Calu3 (cell line): ENCODE data around the gene HLA-B. TPM values are rescaled to one million over a fixed set of nuclear protein-coding genes. Genes with fewer than 3 reads are reported as not detected.
"Not testable (repeated sequence)": the region's sequence is repeated elsewhere in the genome, so short reads cannot be mapped to it uniquely, and the experiment has no call there.

Experiments
- Bru-seq: library from RNA; stranded (reverse); fragments of 400-500 nt; gene quantifications from one replicate; lab custom pipeline; 2021; lab: Mats Ljungman, UMichigan
- BruChase-seq, 2 experiments: library from RNA; stranded (reverse); fragments of 400-500 nt; gene quantifications; one replicate each; lab custom pipeline; 2021; lab: Mats Ljungman, UMichigan
- BruUV-seq: library from RNA; stranded (reverse); fragments of 400-500 nt; replicated peaks from 2 replicates; lab custom pipeline; 2021; lab: Mats Ljungman, UMichigan
- CTCF ChIA-PET: fragments of 300-600 bp; sonication (Branson Sonifier 250); formaldehyde crosslinking; loops from one replicate; lab custom pipeline; 2022; ENCODE audit warnings: antibody characterized with exemption; lab: Charles Lee
- DNase-seq: peaks from one replicate; pipeline ENCODE4 v3.0.0; 2022
- H3K27ac Mint-ChIP-seq: one replicate; pipeline ENCODE4 v1.8.0; 2022; ENCODE audit warnings: mixed read lengths; ENCODE audit not compliant: unreplicated experiment
- H3K27me3 Mint-ChIP-seq: one replicate; pipeline ENCODE4 v1.8.0; 2022; ENCODE audit warnings: mixed read lengths; ENCODE audit not compliant: unreplicated experiment
- H3K36me3 Mint-ChIP-seq: one replicate; pipeline ENCODE4 v1.8.0; 2022; ENCODE audit warnings: mild to moderate bottlenecking, moderate library complexity, mixed read lengths; ENCODE audit not compliant: insufficient read depth, unreplicated experiment
- H3K4me1 Mint-ChIP-seq: one replicate; pipeline ENCODE4 v1.8.0; 2022; ENCODE audit warnings: mild to moderate bottlenecking, low read depth, mixed read lengths; ENCODE audit not compliant: unreplicated experiment
- H3K4me3 Mint-ChIP-seq: one replicate; pipeline ENCODE4 v1.8.0; 2022; ENCODE audit warnings: mild to moderate bottlenecking, low read depth, moderate library complexity, mixed read lengths; ENCODE audit not compliant: unreplicated experiment
- H3K9me3 Mint-ChIP-seq: one replicate; pipeline ENCODE4 v1.8.0; 2022; ENCODE audit warnings: low read depth, mixed read lengths; ENCODE audit not compliant: unreplicated experiment
- intact Hi-C: fragments of 100-400 bp; cut with micrococcal nuclease; formaldehyde crosslinking; loops from one replicate; pipeline ENCODE4 v1.10.0; 2022; ENCODE audit not compliant: unreplicated experiment
- long read RNA-seq: library from polyadenylated mRNA; stranded (forward); transcript quantifications from one replicate; pipeline ENCODE4 v2.0.0, GENCODE V29; 2022
- total RNA-seq: library from RNA; stranded (reverse); gene quantifications from 2 replicates; pipeline ENCODE4 v1.2.3, GENCODE V29; 2022
- TF ChIP-seq, protein P1 (sequence below): fragments of 200-600 bp; IDR thresholded peaks from one replicate; pipeline ENCODE4 v1.8.0; 2022; ENCODE audit warnings: antibody characterized with exemption; ENCODE audit not compliant: unreplicated experiment

HLA-B gene
- total RNA-seq (1,078 and 2,594 TPM in 2 replicates), Bru-seq, nascent RNA (percentile 51 among the genes with signal in this experiment), BruChase-seq, experiment 1, labeled RNA remaining after a 6-hour chase (percentile 66 among the genes with signal in this experiment), BruChase-seq, experiment 2, labeled RNA remaining after a 2-hour chase (percentile 46 among the genes with signal in this experiment)
- long read RNA-seq, transcript HLA-B-249 (8 exons, 1,547 nt) = major isoform, 1,326 of 1,742 reads
- long read RNA-seq, transcript HLA-B-254 (3 exons, 917 nt) = minor isoform, 8 of 1,742 reads
- long read RNA-seq, partial matches to known transcripts = 314 of 1,742 reads
- long read RNA-seq, other reads (novel, unspliced or antisense) = 92 of 1,742 reads

DNA sequence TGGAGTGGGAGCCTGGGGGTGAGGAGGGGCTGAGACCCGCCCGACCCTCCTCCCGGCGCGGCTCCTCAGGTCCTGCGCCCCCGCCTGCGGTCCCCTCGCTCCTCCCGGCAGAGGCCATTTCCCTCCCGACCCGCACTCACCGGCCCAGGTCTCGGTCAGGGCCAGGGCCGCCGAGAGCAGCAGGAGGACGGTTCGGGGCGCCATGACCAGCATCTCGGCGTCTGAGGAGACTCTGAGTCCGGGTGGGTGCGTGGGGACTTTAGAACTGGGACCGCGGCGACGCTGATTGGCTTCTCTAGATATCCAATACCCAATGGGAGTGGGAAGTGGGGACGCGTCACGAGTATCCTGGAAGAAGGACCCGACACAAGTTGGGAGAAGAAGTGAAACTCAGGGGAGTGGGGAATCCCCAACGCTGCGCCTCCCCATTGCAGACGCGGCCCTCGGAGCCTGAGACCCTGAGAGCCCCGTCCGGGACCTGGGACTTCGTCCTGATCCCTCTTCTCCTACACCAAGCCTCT, at the start of gene HLA-B:
Gene HLA-B, minus strand, starts transcription at position 234 of the 521 bp plus-strand sequence. Its CDS starts 21 bp downstream, at position 213.
- peak; percentile 82 for DNase-seq
- H3K4me3 Mint-ChIP-seq = peak within 1 kb of the TSS; percentile 80
- TF ChIP-seq, protein P1, sequence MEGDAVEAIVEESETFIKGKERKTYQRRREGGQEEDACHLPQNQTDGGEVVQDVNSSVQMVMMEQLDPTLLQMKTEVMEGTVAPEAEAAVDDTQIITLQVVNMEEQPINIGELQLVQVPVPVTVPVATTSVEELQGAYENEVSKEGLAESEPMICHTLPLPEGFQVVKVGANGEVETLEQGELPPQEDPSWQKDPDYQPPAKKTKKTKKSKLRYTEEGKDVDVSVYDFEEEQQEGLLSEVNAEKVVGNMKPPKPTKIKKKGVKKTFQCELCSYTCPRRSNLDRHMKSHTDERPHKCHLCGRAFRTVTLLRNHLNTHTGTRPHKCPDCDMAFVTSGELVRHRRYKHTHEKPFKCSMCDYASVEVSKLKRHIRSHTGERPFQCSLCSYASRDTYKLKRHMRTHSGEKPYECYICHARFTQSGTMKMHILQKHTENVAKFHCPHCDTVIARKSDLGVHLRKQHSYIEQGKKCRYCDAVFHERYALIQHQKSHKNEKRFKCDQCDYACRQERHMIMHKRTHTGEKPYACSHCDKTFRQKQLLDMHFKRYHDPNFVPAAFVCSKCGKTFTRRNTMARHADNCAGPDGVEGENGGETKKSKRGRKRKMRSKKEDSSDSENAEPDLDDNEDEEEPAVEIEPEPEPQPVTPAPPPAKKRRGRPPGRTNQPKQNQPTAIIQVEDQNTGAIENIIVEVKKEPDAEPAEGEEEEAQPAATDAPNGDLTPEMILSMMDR = no peak
- CTCF ChIA-PET = interaction anchor here (0.8 kb wide), 1 partner anchor 11 kb away, joined by 3 read pairs; no protein-coding TSS in a partner anchor
- peaks cover 66% of the 10 kb centered on the region for H3K27me3 Mint-ChIP-seq
- H3K27ac Mint-ChIP-seq = peak within 1 kb of the TSS; percentile 75
- intact Hi-C loops = no loop called here
- no TSS peak for BruUV-seq
- H3K9me3 Mint-ChIP-seq = peaks cover 3% of the 10 kb centered on the region
- H3K36me3 Mint-ChIP-seq = peaks cover 37% of the 10 kb centered on the region
- H3K4me1 Mint-ChIP-seq = no peaks in the 10 kb centered on the region

DNA sequence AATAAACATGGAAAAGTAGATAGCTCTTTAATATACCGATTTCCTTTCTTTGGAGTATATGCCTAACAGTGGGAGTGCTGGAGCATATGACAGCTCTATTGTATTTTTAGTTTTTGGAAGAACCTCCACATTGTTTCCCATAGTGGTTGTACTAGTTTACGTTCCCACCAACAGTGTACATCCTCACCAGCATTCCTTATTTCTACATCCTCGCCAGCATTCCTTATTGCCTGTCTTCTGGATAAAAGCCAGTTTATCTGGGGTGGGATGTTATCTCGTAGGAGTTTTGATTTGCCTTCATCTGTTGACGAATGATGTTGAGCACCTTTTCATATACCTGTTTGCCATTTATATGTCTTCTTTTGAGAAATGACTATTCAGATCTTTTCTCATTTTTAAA, 49.0 kb upstream of the HLA-B start:
- CTCF ChIA-PET = interaction anchor here (1.1 kb wide), 1 partner anchor 8 kb away, joined by 3 read pairs; no protein-coding TSS in a partner anchor
- Mint-ChIP-seq H3K27ac (no peak overlapping the region), H3K27me3 (no peaks in the 10 kb centered on the region), H3K4me1 (peaks cover 76% of the 10 kb centered on the region), H3K4me3 (no peak overlapping the region), H3K9me3 (no peaks in the 10 kb centered on the region), H3K36me3 (peaks cover 61% of the 10 kb centered on the region)
- intact Hi-C loops = no loop called here
- TSS peak; percentile 6 for BruUV-seq
- TF ChIP-seq, protein P1 = no peak
- no peak for DNase-seq

DNA sequence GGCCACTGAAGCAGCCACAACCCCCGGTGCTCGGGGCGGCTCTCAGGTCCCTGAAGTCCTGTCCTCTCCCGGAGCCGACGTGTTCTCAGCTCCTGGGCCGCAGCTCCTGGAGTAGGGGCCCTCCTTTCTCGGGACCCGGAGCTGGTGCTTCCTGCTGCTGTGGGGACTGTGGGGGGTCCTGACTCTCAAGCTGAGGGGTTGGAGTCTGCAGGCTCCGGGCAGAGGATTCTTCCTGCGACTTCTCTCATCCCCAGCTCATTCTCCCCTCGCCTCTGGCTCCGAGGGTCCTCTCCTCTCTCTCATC, 47.0 kb upstream of the HLA-B start:
- H3K27me3 Mint-ChIP-seq, H3K9me3 Mint-ChIP-seq, BruUV-seq: not testable (repeated sequence)

DNA sequence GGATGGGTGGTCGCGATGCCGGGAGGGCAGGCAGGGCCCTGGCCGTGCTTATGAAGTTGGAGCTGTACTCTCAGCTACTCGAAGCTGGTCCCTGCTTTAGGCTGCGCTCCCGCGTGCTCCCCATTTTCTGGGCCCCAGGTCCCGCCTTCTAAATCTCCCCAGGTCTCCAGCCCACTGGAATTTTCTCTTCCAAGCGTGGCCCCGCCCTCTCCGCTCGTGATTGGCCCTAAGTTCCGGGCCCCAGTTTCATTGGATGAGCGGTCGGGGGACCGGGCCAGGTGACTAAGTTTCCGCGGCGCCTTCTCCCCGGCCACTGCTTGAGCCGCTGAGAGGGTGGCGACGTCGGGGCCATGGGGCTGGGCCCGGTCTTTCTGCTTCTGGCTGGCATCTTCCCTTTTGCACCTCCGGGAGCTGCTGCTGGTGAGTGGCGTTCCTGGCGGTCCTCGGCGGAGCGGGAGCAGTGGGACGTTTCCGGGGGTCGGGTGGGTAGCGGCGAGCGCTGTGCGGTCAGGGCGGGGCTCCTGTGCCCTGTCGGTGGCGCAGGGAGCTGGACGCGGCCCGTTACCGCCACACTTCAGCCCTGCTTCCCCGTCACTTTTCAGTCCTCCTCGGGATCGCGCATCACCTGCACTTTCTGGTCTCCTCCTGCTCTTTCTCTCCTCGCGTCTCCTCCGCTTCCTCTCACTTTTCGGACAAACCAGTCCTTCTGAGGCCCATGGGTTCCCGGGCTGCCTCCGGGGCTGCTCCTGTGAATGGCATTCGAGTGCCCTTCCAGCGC, 46.5 kb upstream of the HLA-B start, which contains the start of gene MICA:
Gene MICA, plus strand, starts transcription at position 313 of the 778 bp plus-strand sequence. Its CDS starts 38 bp downstream, at position 351.
- intact Hi-C loops = loop anchor here (5.0 kb wide), 1 partner anchor 144 kb away; the partner anchor contains the start of genes ATP6V1G2 and NFKBIL1
- Mint-ChIP-seq H3K36me3 (peaks cover 69% of the 10 kb centered on the region), H3K27ac (peak within 1 kb of the TSS; percentile 64), H3K9me3 (no peaks in the 10 kb centered on the region), H3K4me3 (peak within 1 kb of the TSS; percentile 95), H3K4me1 (peaks cover 67% of the 10 kb centered on the region), H3K27me3 (no peaks in the 10 kb centered on the region)
- CTCF ChIA-PET = interaction anchor here (0.6 to 5.5 kb wide), 6 partner anchors 19 to 474 kb away, joined by 3 to 84 read pairs (median 4); no protein-coding TSS in a partner anchor
- BruUV-seq = no TSS peak
- peak; percentile 99 for DNase-seq
- TF ChIP-seq, protein P1 = peak; percentile 40

More for the DNA sequence above, 47.0 kb upstream of the HLA-B start:
- Mint-ChIP-seq H3K36me3 (peaks cover 69% of the 10 kb centered on the region), H3K4me3 (peak overlapping the region; percentile 95), H3K4me1 (peaks cover 72% of the 10 kb centered on the region), H3K27ac (peak overlapping the region; percentile 64)
- DNase-seq = not testable (repeated sequence)
- intact Hi-C loops = loop anchor here (5.0 kb wide), 1 partner anchor 143 kb away; the partner anchor contains the start of genes ATP6V1G2 and NFKBIL1
- CTCF ChIA-PET = interaction anchor here (0.7 to 5.5 kb wide), 4 partner anchors 19 to 475 kb away, joined by 3 to 84 read pairs (median 4); no protein-coding TSS in a partner anchor
